H1 (cell line): Measurements from ENCODE around the gene LPIN2. TPM values are rescaled to one million over a fixed set of nuclear protein-coding genes. Genes with fewer than 3 reads are reported as not detected.

ENCODE experiments used
- CTCF ChIA-PET: fragments of 300-600 bp; sonication (Branson Sonifier 250); formaldehyde crosslinking; loops from one replicate; lab custom pipeline; 2021; ENCODE audit not compliant: partially characterized antibody; lab: Charles Lee
- POLR2A ChIA-PET: fragments of 300-600 bp; sonication (Branson Sonifier 250); formaldehyde crosslinking; loops from one replicate; lab custom pipeline; 2021; ENCODE audit warnings: inconsistent platforms; ENCODE audit not compliant: partially characterized antibody; lab: Charles Lee
- DNase-seq, 2 experiments: peaks; one replicate each; pipeline versions ENCODE4 v3.0.0 to v3.0.0-alpha.2; 2010 to 2022; ENCODE audit warnings: low spot score in 2 of 2, low read depth in 1 of 2, mixed read lengths in 1 of 2
- FAIRE-seq: peaks from 2 replicates; lab custom pipeline; 2011; peaks lifted over from hg19 to GRCh38; lab: Jason Lieb, UNC
- H2AFZ ChIP-seq: 2 replicates; pipeline ENCODE4 v1.8.1; 2012; ENCODE audit warnings: low read length, inconsistent platforms
- H2AK5ac ChIP-seq: 2 replicates; pipeline ENCODE4 v1.6.1; 2013; ENCODE audit warnings: low read depth, low read length
- H2BK120ac ChIP-seq: replicated peaks from 2 replicates; pipeline ENCODE3; 2013; ENCODE audit warnings: low read depth, low read length, inconsistent platforms
- H2BK12ac ChIP-seq: 2 replicates; pipeline ENCODE4 v1.6.1; 2013; ENCODE audit warnings: low read depth, low read length
- H2BK15ac ChIP-seq: 2 replicates; pipeline ENCODE4 v1.6.1; 2013; ENCODE audit warnings: low read length
- H2BK20ac ChIP-seq: 2 replicates; pipeline ENCODE4 v1.6.1; 2013; ENCODE audit warnings: low read length
- H2BK5ac ChIP-seq: 2 replicates; pipeline ENCODE4 v1.6.1; 2013; ENCODE audit warnings: low read depth, low read length
- H3K14ac ChIP-seq: 2 replicates; pipeline ENCODE4 v1.6.1; 2013; ENCODE audit warnings: inconsistent platforms; ENCODE audit not compliant: insufficient read length
- H3K18ac ChIP-seq: 2 replicates; pipeline ENCODE4 v1.6.1; 2013; ENCODE audit warnings: low read length; ENCODE audit errors: extremely low read depth
- H3K23ac ChIP-seq: 2 replicates; pipeline ENCODE4 v1.6.1; 2013; ENCODE audit warnings: inconsistent platforms; ENCODE audit not compliant: insufficient read length
- H3K23me2 ChIP-seq: 2 replicates; pipeline ENCODE4 v1.6.1; 2013; ENCODE audit warnings: low read depth, low read length
- H3K27ac ChIP-seq: 2 replicates; pipeline ENCODE4 v1.6.1; 2011; ENCODE audit warnings: low read depth, low read length, inconsistent platforms
- H3K27me3 ChIP-seq, 4 experiments: replicated peaks in 1 of 4; 1 replicate in 1 of 4; 2 replicates in 3 of 4; pipeline versions ENCODE4 v1.6.1 to v1.8.1; 2011 to 2013; ENCODE audit warnings: low read length in 3 of 4, mild to moderate bottlenecking in 3 of 4, inconsistent platforms in 2 of 4, mixed read lengths in 2 of 4, moderate library complexity in 1 of 4; ENCODE audit not compliant: control insufficient read depth in 3 of 4, insufficient read depth in 3 of 4; ENCODE audit errors: extremely low read depth in 1 of 4
- H3K36me3 ChIP-seq, 4 experiments: 2 replicates each; pipeline versions ENCODE4 v1.6.1 to v1.8.1; 2011 to 2013; ENCODE audit warnings: mild to moderate bottlenecking in 4 of 4, low read length in 3 of 4, moderate library complexity in 2 of 4, control low read depth in 1 of 4, inconsistent platforms in 1 of 4; ENCODE audit not compliant: insufficient read depth in 4 of 4, control insufficient read depth in 2 of 4
- H3K4ac ChIP-seq: replicated peaks from 2 replicates; pipeline ENCODE3; 2013; ENCODE audit warnings: low read length, low read depth, mixed read lengths, inconsistent platforms; ENCODE audit not compliant: insufficient read length
- H3K4me1 ChIP-seq, 4 experiments: replicated peaks in 1 of 4; 1 replicate in 1 of 4; 2 replicates in 3 of 4; pipeline versions ENCODE4 v1.6.1 to v1.8.1; 2011 to 2013; ENCODE audit warnings: low read length in 3 of 4, inconsistent platforms in 2 of 4, mixed read lengths in 1 of 4; ENCODE audit not compliant: insufficient read depth in 4 of 4, control insufficient read depth in 3 of 4
- H3K4me2 ChIP-seq, 2 experiments: 2 replicates each; pipeline versions ENCODE4 v1.6.1 to v1.8.1; 2011 to 2013; ENCODE audit warnings: low read depth in 2 of 2, low read length in 2 of 2, control low read depth in 1 of 2, inconsistent platforms in 1 of 2, mild to moderate bottlenecking in 1 of 2; ENCODE audit not compliant: insufficient read depth in 1 of 2
- H3K4me3 ChIP-seq, 4 experiments: fragments of 200-600, 300-600 bp in 1 of 4; sonication (generic), shearing (Covaris generic), sonication (Bioruptor Twin) in 1 of 4; 2 replicates each; pipeline versions ENCODE4 v1.5.1 to v1.8.1; 2011 to 2016; ENCODE audit warnings: low read length in 4 of 4, low read depth in 3 of 4, control low read depth in 2 of 4, inconsistent platforms in 2 of 4, mild to moderate bottlenecking in 2 of 4, mixed read lengths in 1 of 4, moderate library complexity in 1 of 4; ENCODE audit not compliant: insufficient read depth in 2 of 4; ENCODE audit errors: extremely low read depth in 1 of 4
- H3K56ac ChIP-seq: replicated peaks from 2 replicates; pipeline ENCODE3; 2013; ENCODE audit warnings: low read depth, mild to moderate bottlenecking, mixed read lengths, low read length, inconsistent platforms; ENCODE audit not compliant: insufficient read length
- H3K79me1 ChIP-seq: 2 replicates; pipeline ENCODE4 v1.6.1; 2013; ENCODE audit warnings: low read depth, low read length, control low read depth
- H3K79me2 ChIP-seq, 2 experiments: 2 replicates each; pipeline versions ENCODE4 v1.6.1 to v1.8.1; 2012 to 2013; ENCODE audit warnings: low read length in 2 of 2, mild to moderate bottlenecking in 2 of 2, inconsistent platforms in 1 of 2; ENCODE audit not compliant: insufficient read depth in 2 of 2, control insufficient read depth in 1 of 2
- H3K9ac ChIP-seq, 4 experiments: replicated peaks in 1 of 4; 1 replicate in 1 of 4; 2 replicates in 3 of 4; pipeline versions ENCODE4 v1.6.1 to v1.8.1; 2011 to 2013; ENCODE audit warnings: low read depth in 3 of 4, low read length in 3 of 4, control low read depth in 2 of 4, mild to moderate bottlenecking in 2 of 4, moderate library complexity in 2 of 4, inconsistent platforms in 1 of 4; ENCODE audit errors: extremely low read depth in 1 of 4
- H3K9me3 ChIP-seq, 2 experiments: 2 replicates each; pipeline versions ENCODE4 v1.6.1 to v1.8.1; 2012 to 2013; ENCODE audit warnings: mild to moderate bottlenecking in 2 of 2, moderate library complexity in 2 of 2, control low read depth in 1 of 2, inconsistent platforms in 1 of 2, low read depth in 1 of 2, low read length in 1 of 2, mixed read lengths in 1 of 2; ENCODE audit not compliant: insufficient read depth in 2 of 2
- H4K20me1 ChIP-seq, 2 experiments: replicated peaks in 1 of 2; 2 replicates each; pipeline versions ENCODE3 to v1.8.1; 2011 to 2013; ENCODE audit warnings: inconsistent platforms in 2 of 2, low read length in 2 of 2, mild to moderate bottlenecking in 1 of 2; ENCODE audit not compliant: insufficient read depth in 2 of 2, control insufficient read depth in 1 of 2
- H4K5ac ChIP-seq: 2 replicates; pipeline ENCODE4 v1.6.1; 2013; ENCODE audit warnings: low read length, low read depth, mixed read lengths, inconsistent platforms; ENCODE audit not compliant: insufficient read length
- H4K8ac ChIP-seq: 2 replicates; pipeline ENCODE4 v1.8.0; 2013; ENCODE audit warnings: mild to moderate bottlenecking, moderate library complexity, low read length, inconsistent platforms; ENCODE audit not compliant: insufficient read depth; ENCODE audit errors: extremely low read depth
- H4K91ac ChIP-seq: replicated peaks from 2 replicates; pipeline ENCODE3; 2013; ENCODE audit warnings: low read length, mixed read lengths, inconsistent platforms; ENCODE audit not compliant: insufficient read length
- CHD1 ChIP-seq: IDR thresholded peaks from 2 replicates; pipeline ENCODE4 v1.6.1; 2012; ENCODE audit warnings: low read depth, low read length, improper control_type of control experiment
- CREB1 ChIP-seq: IDR thresholded peaks from 2 replicates; pipeline ENCODE4 v1.6.1; 2012; ENCODE audit warnings: inconsistent platforms
- CTBP2 ChIP-seq: IDR thresholded peaks from 2 replicates; pipeline ENCODE4 v1.7.0; 2011; ENCODE audit warnings: borderline replicate concordance, mild to moderate bottlenecking, moderate library complexity, mixed read lengths, low read length; ENCODE audit not compliant: insufficient read depth, insufficient read length
- EP300 ChIP-seq, 2 experiments: IDR thresholded peaks; 1 replicate in 1 of 2; 2 replicates in 1 of 2; pipeline ENCODE4 v1.6.1; 2011 to 2012; ENCODE audit warnings: low read depth in 2 of 2, low read length in 2 of 2, mild to moderate bottlenecking in 2 of 2, borderline replicate concordance in 1 of 2, inconsistent platforms in 1 of 2, moderate library complexity in 1 of 2
- RNF2 ChIP-seq: fragments of 200-900, 300-1000 bp; sonication (generic); IDR thresholded peaks from 2 replicates; pipeline ENCODE4 v1.7.1; 2016; ENCODE audit warnings: borderline replicate concordance, low read depth, mild to moderate bottlenecking, antibody characterized with exemption, low read length; ENCODE audit not compliant: poor library complexity, severe bottlenecking; ENCODE audit errors: missing control alignments
- SAP30 ChIP-seq: fragments of 300-600 bp; sonication (generic); IDR thresholded peaks from 2 replicates; pipeline ENCODE4 v1.7.1; 2012; ENCODE audit warnings: low read length, moderate library complexity, mild to moderate bottlenecking, inconsistent platforms; ENCODE audit not compliant: insufficient read depth, insufficient replicate concordance
- TEAD4 ChIP-seq: IDR thresholded peaks from 2 replicates; pipeline ENCODE4 v1.6.1; 2012; ENCODE audit warnings: low read depth, low read length, inconsistent platforms, mixed read lengths
- WGBS, 2 experiments: shearing (Covaris generic) in 1 of 2; methylation state at CpG; one replicate each; pipeline versions ENCODE4 v1.1.6 to v1.1.7; 2013 to 2015; ENCODE audit warnings: low lambda C conversion rate in 2 of 2, mixed read lengths in 2 of 2, inconsistent platforms in 1 of 2, low coverage in 1 of 2, missing lambda C conversion rate in 1 of 2; ENCODE audit not compliant: insufficient replicate concordance in 2 of 2, insufficient coverage in 1 of 2, insufficient read length in 1 of 2; ENCODE audit errors: extremely low coverage in 1 of 2, missing lambda C conversion rate in 1 of 2; 5-methylcytosine and 5-hydroxymethylcytosine counted together
- polyA plus RNA-seq, 7 experiments: library from polyadenylated mRNA; depleted of rRNA in 3 of 7; stranded (reverse) in 5 of 7; unstranded in 2 of 7; fragments of >200 nt in 5 of 7; fragments of 200-250 nt in 2 of 7; gene quantifications; 1 replicate in 5 of 7; 2 replicates in 1 of 7; 4 replicates in 1 of 7; pipeline versions ENCODE4 v1.2.1 to v1.2.3, GENCODE V29; 2011 to 2013; ENCODE audit warnings: missing spikeins in 2 of 7, mixed read lengths in 2 of 7
- total RNA-seq: library from RNA; stranded (reverse); fragmentation: NEBNext Ultra II Directional; extraction: Animal tissue kit (Norgen Biotek cat#: 25700); gene quantifications from 2 replicates; pipeline ENCODE4 v1.2.1, GENCODE V29; 2021

LPIN2 gene
- total and polyA plus RNA-seq, 2 of the 8 experiments (the other 6 are each of a cell fraction or from before 2014, with no cell fraction given), result 7.4 to 14.2 TPM

DNA sequence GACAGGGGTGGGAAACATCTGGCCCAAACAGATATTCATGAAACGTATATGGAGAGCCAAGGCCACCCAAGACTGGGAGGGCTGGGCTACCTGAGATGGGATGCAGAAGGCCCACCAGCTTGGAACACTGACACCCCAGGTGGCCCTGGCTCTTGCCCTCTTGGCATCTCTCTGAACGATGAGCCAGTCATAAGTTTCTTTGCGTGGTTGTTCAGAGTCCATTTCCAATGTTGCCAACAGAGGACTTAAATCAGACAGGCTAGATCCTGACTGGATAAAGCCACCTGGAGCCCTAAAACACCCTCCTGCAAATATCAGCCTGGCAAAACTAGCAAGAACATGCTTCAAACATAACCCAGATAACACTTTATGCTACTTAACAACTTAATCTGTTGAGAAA is 42.6 kb downstream of the LPIN2 start:
- TF ChIP-seq CTBP2 (no peak), RNF2 (no peak), CHD1 (no peak), CREB1 (no peak), SAP30 (no peak), EP300 (IDR thresholded peaks at IDR 0.05; ENCODE audit: borderline replicate concordance in 1 of 2, low read depth in 2 of 2, low read length in 2 of 2) (no peak), TEAD4 (no peak)
- no peak overlapping the region for H3K4me3 ChIP-seq
- ChIA-PET POLR2A (no interaction called here), CTCF (interaction anchor here (0.9 to 1.0 kb wide), 3 partner anchors 15 to 93 kb away, joined by 3 to 4 read pairs (median 3); no protein-coding TSS in a partner anchor)
- H2BK20ac ChIP-seq, result no peak overlapping the region
- no peak overlapping the region for H2BK12ac ChIP-seq
- WGBS, 2 experiments, result 91% methylated on average over 3 of the region's 3 CpGs; no CpG with 5 or more reads in 1 of the 2 experiments
- no peak overlapping the region for H4K5ac ChIP-seq
- no peaks in the 10 kb centered on the region for H3K9me3 ChIP-seq
- H2BK15ac ChIP-seq, result no peak overlapping the region
- no peak for DNase-seq
- no peaks in the 10 kb centered on the region; a peak in 1 of 8 replicates for H3K36me3 ChIP-seq
- no peak overlapping the region for H3K4me2 ChIP-seq
- no peak overlapping the region for H3K23ac ChIP-seq
- no peaks in the 10 kb centered on the region; the same call in 1 of the 2 replicates for H3K79me1 ChIP-seq
- H3K27ac ChIP-seq, result no peak overlapping the region
- no peak overlapping the region for H2BK120ac ChIP-seq
- H3K9ac ChIP-seq, result no peak overlapping the region
- no peak for FAIRE-seq
- H3K14ac ChIP-seq, result no peak overlapping the region
- H3K56ac ChIP-seq, result no peak overlapping the region
- H3K18ac ChIP-seq, result no peak overlapping the region
- H3K79me2 ChIP-seq, result peaks cover 0 to 45% of the 10 kb centered on the region in 2 experiments; a peak in 2 of 4 replicates
- peaks cover 0 to 6% (median 4%) of the 10 kb centered on the region in 4 experiments; a peak in 5 of 7 replicates for H3K4me1 ChIP-seq
- no peaks in the 10 kb centered on the region for H3K27me3 ChIP-seq
- H4K8ac ChIP-seq, result peak overlapping the region; percentile 73; the same call in 1 of the 2 replicates
- H2AK5ac ChIP-seq, result no peak overlapping the region
- no peak overlapping the region for H4K91ac ChIP-seq
- H3K4ac ChIP-seq, result no peak overlapping the region
- no peak overlapping the region for H2AFZ ChIP-seq
- no peak overlapping the region for H2BK5ac ChIP-seq
- H3K23me2 ChIP-seq, result no peaks in the 10 kb centered on the region
- no peaks in the 10 kb centered on the region for H4K20me1 ChIP-seq
